Midbrain (tissue), 1 donor: ENCODE results near the gene SLC36A3.
"Not testable (repeated sequence)": the region's sequence is repeated elsewhere in the genome, so short reads cannot be mapped to it uniquely, and the experiment has no call there.

Experiments used
- DNase-seq: peaks from one replicate; lab custom pipeline; 2025; lab: John Stamatoyannopoulos, UW

The SLC36A3 gene

GRCh38 chr5:151259931-151260330 is 43.6 kb downstream of the SLC36A3 start:
- no peak for DNase-seq

- DNase-seq: no peak
Measured at GRCh38 chr5:151258816-151259215, 44.8 kb downstream of the SLC36A3 start.

GRCh38 chr5:151258201-151258611 is 45.4 kb downstream of the SLC36A3 start:
- DNase-seq: no peak

- no peak for DNase-seq
Measured at GRCh38 chr5:151257731-151258181, 45.8 kb downstream of the SLC36A3 start.

GRCh38 chr5:151255621-151256286 is 47.8 kb downstream of the SLC36A3 start:
- DNase-seq: peak; percentile 7

- DNase-seq: not testable (repeated sequence)
Measured at GRCh38 chr5:151254990-151255389, 48.6 kb downstream of the SLC36A3 start.

DNA sequence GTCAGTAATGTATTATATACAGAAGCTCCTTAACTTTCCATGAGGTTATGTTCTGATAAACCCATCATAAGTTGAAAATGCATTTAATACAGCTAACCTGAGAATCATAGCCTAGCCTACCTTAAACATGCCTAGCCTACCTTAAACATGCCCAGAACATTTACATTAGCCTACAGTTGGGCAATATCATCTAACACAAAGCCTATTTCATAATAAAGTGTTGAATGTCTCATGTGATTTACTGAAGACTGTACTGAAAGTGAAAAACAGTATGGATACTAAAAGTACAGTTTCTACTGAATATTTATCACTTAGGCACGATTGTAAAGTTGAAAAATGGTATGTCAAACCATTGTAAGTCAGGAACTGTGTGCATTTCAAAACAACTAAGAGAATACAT is 49.0 kb downstream of the SLC36A3 start:
- no peak for DNase-seq

DNA sequence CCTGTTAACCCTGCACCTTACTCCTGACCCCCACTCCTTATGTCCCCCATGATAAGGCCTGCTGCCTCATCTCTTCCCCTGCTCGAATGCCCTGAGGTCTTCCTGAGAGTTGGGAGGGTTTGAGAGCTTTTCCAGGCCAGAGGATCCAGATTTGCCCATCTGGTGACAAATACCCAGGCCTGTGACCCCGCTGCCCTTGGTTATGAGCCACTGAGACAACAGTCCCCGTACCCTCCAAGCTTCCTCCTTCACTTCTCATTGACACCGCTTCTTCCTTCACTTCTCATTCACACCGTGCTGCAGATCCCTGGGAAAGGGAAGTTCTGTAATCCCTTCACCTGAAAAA is 50.0 kb downstream of the SLC36A3 start:
- DNase-seq: no peak

- peak; percentile 98 for DNase-seq
Measured at GRCh38 chr5:151252762-151253604, 50.6 kb downstream of the SLC36A3 start, which contains the start of gene GM2A. TSS of gene GM2A (plus strand) at chr5:151253185. CDS start at chr5:151253217, 32 bp downstream.

GRCh38 chr5:151251621-151252020 is 51.9 kb downstream of the SLC36A3 start:
- DNase-seq: no peak

DNA sequence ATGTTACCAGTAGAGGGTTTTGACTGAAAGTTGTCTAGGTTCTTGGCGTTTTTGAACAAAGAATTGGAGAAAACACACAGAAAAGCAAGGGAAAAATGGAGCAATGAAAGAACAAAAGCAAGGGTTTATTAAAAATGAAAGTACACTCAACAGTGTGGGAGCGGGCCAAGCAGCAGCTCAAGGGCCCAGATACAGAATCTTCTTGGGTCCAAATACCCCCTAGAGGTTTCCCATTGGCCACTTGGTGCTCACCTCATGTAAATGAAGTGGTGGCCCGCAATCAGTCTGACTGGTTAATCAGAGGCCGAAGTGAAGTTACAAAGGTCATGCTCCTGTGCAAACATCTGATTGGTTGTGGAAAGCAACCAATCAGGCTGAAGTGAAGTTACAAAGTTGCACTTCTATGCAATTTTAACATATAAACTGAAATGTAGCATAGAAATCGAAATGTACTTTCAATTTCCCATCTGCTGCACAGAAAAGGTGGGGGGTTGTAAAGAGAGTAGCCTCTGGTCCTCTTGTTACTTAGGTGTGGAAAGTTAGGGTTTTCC is 52.5 kb downstream of the SLC36A3 start:
- no peak for DNase-seq

GRCh38 chr5:151250346-151251000 is 53.1 kb downstream of the SLC36A3 start:
- DNase-seq: no peak

DNA sequence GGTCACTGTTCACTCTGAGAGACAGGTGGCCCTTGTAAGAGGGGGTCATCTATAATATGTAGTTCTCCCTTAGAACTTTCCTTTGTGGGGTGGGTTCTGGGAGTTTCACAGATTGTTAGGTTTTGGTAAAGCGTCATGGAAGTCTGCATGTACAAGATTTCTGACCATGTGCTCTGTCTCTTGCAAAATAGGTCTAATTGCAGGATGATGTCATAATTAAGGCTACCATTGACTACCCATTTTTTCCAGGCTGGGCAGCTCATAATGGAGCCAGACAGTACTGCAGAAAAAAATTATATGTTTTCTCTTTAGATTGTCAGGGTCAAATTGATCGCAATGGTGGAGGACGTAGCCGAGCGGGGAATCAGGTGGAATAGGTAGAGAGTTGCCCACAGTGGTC is 54.3 kb downstream of the SLC36A3 start:
- no peak for DNase-seq

DNA sequence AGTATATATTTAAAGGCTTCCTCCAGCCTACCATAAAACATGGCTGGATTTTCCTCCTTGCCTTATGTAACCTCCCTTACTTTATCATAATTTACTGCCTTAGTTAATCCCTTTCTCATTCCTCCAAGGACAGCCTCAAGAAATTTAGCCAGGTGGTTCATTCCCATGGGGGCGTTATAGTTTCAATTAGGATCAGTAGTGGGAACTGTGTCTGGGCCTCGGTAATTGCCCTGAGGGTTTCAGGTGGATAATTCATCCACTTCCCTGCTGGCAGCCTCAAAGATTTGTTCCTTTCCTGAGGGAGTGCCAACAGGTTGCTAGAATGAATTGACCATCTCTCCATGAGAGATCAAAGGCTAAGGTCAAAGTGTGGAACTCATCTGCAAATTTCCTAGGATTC is 54.9 kb downstream of the SLC36A3 start:
- no peak for DNase-seq

- no peak for DNase-seq
Measured at GRCh38 chr5:151245680-151246219, 57.8 kb downstream of the SLC36A3 start.

DNA sequence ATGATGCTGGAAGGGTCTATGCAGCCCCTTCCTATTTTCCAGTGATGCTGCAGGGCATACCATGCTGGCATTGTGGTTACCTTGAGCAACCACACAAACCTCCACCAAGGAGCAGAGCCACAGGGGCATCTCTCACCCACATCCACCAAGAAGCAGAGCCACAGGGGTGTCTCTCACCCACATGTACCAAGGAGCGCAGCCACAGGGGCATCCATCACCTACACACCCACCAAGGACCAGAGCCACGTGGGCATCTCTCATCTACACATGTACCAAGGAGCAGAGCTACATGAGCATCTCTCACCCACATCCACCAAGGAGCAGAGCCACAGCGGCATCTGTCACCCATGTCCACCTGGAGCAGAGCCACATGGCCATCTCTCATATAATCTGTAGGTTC is 59.4 kb downstream of the SLC36A3 start:
- no peak for DNase-seq

DNA sequence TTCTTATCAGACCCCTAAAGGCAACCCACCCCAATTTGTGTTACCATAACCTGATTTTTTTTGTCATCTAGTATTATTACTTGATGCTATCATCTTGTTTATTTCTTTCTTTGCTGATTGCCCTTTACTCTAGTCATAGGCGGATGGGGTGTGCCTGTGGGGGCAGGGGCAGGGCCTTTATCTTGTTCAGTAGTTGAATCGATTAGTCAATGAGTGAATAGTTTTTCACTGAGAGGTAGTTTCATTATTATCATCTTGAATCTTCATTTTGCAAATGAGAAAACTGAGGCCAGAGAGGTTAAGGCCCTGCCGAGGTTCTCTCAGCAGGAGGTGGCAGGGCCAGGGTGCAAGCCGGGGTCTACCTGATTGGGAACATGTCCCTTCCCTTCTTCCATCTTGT is 60.0 kb downstream of the SLC36A3 start:
- DNase-seq: no peak

- DNase-seq: no peak
Measured at GRCh38 chr5:151243127-151243526, 60.4 kb downstream of the SLC36A3 start.

DNA sequence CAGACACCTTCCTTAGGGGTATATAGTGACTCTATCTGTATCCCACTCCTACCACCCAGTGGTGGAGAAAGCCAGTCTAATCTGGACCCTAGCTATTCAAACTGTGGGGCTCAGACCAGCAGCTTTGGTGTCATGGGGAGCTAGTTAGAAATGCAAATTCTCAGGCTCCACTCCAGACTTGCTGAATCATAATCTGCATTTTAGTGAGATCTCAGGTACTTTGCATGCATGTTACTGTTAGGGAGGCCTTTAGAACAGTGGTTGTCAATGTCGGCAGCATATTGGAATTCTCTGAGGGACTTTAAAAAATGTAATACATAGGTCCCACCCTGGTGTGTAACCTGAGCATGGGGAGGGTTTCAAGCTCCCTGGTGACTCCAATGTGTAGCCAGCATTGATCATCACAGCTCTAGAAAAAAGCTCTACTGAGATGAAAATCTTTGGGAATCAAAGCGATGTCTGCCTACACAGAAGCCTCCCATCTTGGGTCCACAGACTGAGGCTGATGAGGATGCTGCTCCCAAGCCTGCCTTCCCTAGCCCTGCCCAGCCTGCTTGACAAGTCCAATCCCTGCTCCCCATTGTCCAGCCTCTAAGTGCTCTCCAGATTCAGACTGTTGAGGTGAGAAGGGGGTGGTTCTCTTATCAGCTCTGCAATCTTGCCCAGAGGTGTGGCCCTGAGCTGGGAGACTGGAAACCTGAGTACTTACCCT is 62.5 kb downstream of the SLC36A3 start:
- DNase-seq: no peak

DNA sequence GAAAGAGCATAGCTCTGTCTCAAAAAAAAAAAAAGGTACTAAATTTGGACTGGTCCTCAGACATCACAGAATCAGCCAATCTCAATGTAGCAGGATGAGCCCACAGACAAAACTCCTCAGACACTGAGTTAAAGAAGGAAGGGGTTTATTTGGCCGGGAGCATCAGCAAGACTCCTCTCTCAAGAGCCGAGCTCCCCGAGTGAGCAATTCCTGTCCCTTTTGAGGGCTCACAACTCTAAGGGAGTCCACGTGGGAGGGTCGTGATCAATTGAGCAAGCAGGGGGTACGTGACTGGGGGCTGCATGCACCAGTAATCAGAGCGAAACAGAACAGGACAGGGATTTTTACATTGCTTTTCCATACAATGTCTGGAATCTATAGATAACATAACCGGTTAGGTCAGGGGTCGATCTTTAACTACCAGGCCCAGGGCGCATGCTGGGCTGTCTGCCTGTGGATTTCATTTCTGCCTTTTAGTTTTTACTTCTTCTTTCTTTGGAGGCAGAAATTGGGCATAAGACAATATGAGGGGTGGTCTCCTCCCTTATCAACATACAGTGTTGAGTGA is 63.2 kb downstream of the SLC36A3 start:
- DNase-seq: not testable (repeated sequence)

DNA sequence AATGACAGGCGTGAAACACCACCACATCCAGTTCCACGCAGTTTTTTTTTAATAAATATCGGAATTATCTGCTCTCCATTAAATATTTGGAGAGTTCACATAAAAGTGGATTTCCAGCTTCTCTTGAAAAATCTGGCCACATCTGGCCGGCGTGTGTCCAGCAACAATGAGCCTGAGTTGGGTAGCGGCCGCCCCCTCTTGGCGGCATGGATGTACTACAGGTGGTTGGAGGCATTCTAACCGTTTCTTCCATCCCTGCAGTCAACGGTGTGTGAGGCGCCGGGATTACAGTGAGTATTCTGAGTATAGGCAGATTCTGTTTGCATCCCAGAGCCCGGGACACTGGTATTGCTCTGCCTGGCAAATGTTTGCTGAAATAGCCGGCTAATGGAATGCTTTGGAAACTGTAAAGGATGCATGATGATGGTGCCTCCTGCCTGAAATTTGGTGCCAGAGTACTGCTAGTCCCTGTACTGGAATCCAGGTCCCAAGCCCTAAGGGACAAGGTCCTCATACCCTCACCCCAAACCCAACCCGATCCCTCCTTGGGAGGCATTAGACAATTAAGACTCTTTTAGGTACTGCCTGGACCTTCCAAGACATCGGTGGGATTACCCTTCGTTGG is 64.2 kb downstream of the SLC36A3 start:
- DNase-seq: peak; percentile 61
